ENCODE measurements around the gene BUB1.

DNA sequence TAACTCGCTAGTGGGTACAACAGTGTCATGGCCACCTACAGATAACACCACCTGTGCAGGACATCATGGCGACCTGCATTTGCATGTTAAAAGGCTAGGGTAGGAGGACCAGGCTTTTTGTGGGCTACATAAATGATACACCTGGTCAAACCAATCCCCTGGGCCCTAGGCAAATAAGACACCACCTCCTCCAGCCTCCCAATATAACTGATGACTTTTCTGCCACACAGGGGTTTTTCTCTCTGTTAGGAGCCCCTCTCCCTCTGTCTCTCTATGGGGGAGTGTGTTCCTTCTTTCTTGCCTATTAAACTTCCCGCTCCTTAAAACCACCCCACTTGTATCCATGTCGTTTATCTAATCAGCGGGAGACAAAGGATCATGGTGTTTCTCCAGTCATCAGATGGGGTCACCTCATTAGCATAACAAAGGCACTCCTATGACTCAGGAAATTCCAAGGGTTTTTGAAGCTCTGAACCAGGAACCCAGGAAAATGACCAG, 10.8 kb upstream of the BUB1 start:
- TF ChIP-seq, protein P1, sequence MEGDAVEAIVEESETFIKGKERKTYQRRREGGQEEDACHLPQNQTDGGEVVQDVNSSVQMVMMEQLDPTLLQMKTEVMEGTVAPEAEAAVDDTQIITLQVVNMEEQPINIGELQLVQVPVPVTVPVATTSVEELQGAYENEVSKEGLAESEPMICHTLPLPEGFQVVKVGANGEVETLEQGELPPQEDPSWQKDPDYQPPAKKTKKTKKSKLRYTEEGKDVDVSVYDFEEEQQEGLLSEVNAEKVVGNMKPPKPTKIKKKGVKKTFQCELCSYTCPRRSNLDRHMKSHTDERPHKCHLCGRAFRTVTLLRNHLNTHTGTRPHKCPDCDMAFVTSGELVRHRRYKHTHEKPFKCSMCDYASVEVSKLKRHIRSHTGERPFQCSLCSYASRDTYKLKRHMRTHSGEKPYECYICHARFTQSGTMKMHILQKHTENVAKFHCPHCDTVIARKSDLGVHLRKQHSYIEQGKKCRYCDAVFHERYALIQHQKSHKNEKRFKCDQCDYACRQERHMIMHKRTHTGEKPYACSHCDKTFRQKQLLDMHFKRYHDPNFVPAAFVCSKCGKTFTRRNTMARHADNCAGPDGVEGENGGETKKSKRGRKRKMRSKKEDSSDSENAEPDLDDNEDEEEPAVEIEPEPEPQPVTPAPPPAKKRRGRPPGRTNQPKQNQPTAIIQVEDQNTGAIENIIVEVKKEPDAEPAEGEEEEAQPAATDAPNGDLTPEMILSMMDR (IDR thresholded peaks at IDR 0.05; ENCODE audit: low read length), result no peak
- TF ChIP-seq EZH2phosphoT487 (IDR thresholded peaks at IDR 0.05; ENCODE audit: low read length), result no peak
